ENCODE data around the gene U2AF1L4. TPM values are rescaled to one million over a fixed set of nuclear protein-coding genes. Genes with fewer than 3 reads are reported as not detected.

The U2AF1L4 gene
- total RNA-seq, 1 experiment from 2014 or later: 24.6 TPM

DNA sequence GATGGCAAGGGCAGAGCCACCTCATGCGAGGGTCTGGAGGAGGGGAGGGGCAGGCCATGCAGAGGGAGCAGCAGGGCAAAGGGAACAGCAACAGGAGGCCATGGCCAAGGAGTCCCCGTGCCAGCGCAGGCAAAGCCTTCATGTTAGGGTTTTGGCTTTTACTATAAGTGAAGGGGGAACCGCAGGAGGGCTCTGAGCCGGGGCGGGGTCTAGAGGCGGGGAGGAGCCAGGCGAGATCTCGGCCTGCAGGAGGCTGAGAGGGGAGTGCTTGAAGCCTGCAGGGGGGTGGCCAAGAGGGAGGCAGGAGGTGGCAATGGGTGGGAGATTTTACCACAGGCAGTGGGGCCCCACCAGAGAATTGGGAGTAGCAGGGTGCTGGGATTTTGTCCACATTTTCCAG, 36.4 kb upstream of the U2AF1L4 start:
- Mint-ChIP-seq H3K4me3 (ENCODE audit: unreplicated experiment) (no peak overlapping the region), H3K36me3 (ENCODE audit: insufficient read depth, unreplicated experiment) (peaks cover 5% of the 10 kb centered on the region), H3K27ac (ENCODE audit: unreplicated experiment) (no peak overlapping the region), H3K4me1 (ENCODE audit: low read depth, unreplicated experiment) (peaks cover 8% of the 10 kb centered on the region), H3K9me3 (ENCODE audit: unreplicated experiment) (no peaks in the 10 kb centered on the region), H3K27me3 (ENCODE audit: insufficient read depth, unreplicated experiment) (no peaks in the 10 kb centered on the region)
- no peaks in the 10 kb centered on the region for H3K9me3 ChIP-seq
- H3K4me3 ChIP-seq (ENCODE audit: low read depth, low read length): no peak overlapping the region
- H3K4me1 ChIP-seq: no peaks in the 10 kb centered on the region
- ChIA-PET CTCF (interaction anchor here (1.0 kb wide), 1 partner anchor 149 kb away, joined by 3 read pairs; no protein-coding TSS in a partner anchor), POLR2A (no interaction called here)
- no peak for TF ChIP-seq CTCF (IDR thresholded peaks at IDR 0.05; ENCODE audit: insufficient read depth in 1 of 2, low read depth in 1 of 2, low read length in 1 of 2, severe bottlenecking in 1 of 2, unreplicated experiment in 1 of 2)
- no peaks in the 10 kb centered on the region; the same call in 1 of the 2 replicates for H3K36me3 ChIP-seq (ENCODE audit: control insufficient read depth, insufficient read depth, low read length)
- intact Hi-C loops (cut with micrococcal nuclease; ENCODE audit: unreplicated experiment): no loop called here
- H3K27me3 ChIP-seq (replicated peaks; ENCODE audit: control insufficient read depth, insufficient read depth, low read length): no peaks in the 10 kb centered on the region
- no TSS peak for BruUV-seq (replicated peaks)
- no peak for DNase-seq

DNA sequence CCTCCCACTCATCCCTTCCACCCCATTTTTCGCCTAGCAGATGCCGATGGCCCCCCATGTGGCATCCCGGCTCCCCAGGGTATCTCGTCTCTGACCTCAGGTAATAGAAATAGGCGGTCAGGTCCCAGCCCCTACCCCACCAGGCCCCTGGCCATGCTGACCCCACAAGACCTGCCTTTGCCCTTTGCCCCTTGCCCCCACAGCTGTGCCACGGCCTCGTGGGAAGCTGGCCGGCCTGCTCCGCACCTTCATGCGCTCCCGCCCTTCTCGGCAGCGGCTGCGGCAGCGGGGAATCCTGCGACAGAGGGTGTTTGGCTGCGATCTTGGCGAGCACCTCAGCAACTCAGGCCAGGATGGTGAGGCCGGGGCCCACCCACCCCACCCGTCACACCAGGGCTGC, 35.5 kb upstream of the U2AF1L4 start:
- Mint-ChIP-seq H3K36me3 (ENCODE audit: insufficient read depth, unreplicated experiment) (peaks cover 5% of the 10 kb centered on the region), H3K27me3 (ENCODE audit: insufficient read depth, unreplicated experiment) (no peaks in the 10 kb centered on the region), H3K9me3 (ENCODE audit: unreplicated experiment) (no peaks in the 10 kb centered on the region), H3K4me1 (ENCODE audit: low read depth, unreplicated experiment) (peaks cover 8% of the 10 kb centered on the region), H3K27ac (ENCODE audit: unreplicated experiment) (no peak overlapping the region), H3K4me3 (ENCODE audit: unreplicated experiment) (no peak overlapping the region)
- intact Hi-C loops (cut with micrococcal nuclease; ENCODE audit: unreplicated experiment): no loop called here
- ChIA-PET POLR2A (interaction anchor here (0.6 kb wide), 1 partner anchor 62 kb away, joined by 5 read pairs; no protein-coding TSS in a partner anchor), CTCF (no interaction called here)
- no TSS peak for BruUV-seq (replicated peaks)
- Histone ChIP-seq H3K4me3 (ENCODE audit: low read depth, low read length) (no peak overlapping the region), H3K9me3 (no peaks in the 10 kb centered on the region), H3K27me3 (replicated peaks; ENCODE audit: control insufficient read depth, insufficient read depth, low read length) (no peaks in the 10 kb centered on the region), H3K4me1 (no peaks in the 10 kb centered on the region), H3K36me3 (ENCODE audit: control insufficient read depth, insufficient read depth, low read length) (no peaks in the 10 kb centered on the region; the same call in 1 of the 2 replicates)
- TF ChIP-seq CTCF (IDR thresholded peaks at IDR 0.05; ENCODE audit: insufficient read depth in 1 of 2, low read depth in 1 of 2, low read length in 1 of 2, severe bottlenecking in 1 of 2, unreplicated experiment in 1 of 2): no peak
- DNase-seq: no peak

- CTCF ChIA-PET: no interaction called here
Observed at GRCh38 chr19:35780058-35780457, 34.8 kb upstream of the U2AF1L4 start.

More at GRCh38 chr19:35780058-35780457, 34.8 kb upstream of the U2AF1L4 start:
- Mint-ChIP-seq H3K36me3 (ENCODE audit: insufficient read depth, unreplicated experiment) (peaks cover 8% of the 10 kb centered on the region), H3K4me3 (ENCODE audit: unreplicated experiment) (no peak overlapping the region), H3K9me3 (ENCODE audit: unreplicated experiment) (no peaks in the 10 kb centered on the region), H3K4me1 (ENCODE audit: low read depth, unreplicated experiment) (peaks cover 8% of the 10 kb centered on the region), H3K27me3 (ENCODE audit: insufficient read depth, unreplicated experiment) (no peaks in the 10 kb centered on the region), H3K27ac (ENCODE audit: unreplicated experiment) (no peak overlapping the region)
- intact Hi-C loops (cut with micrococcal nuclease; ENCODE audit: unreplicated experiment): no loop called here
- Histone ChIP-seq H3K36me3 (ENCODE audit: control insufficient read depth, insufficient read depth, low read length) (no peaks in the 10 kb centered on the region; the same call in 1 of the 2 replicates), H3K27me3 (replicated peaks; ENCODE audit: control insufficient read depth, insufficient read depth, low read length) (no peaks in the 10 kb centered on the region), H3K4me1 (no peaks in the 10 kb centered on the region), H3K9me3 (no peaks in the 10 kb centered on the region), H3K4me3 (ENCODE audit: low read depth, low read length) (no peak overlapping the region)
- TF ChIP-seq CTCF (IDR thresholded peaks at IDR 0.05; ENCODE audit: insufficient read depth in 1 of 2, low read depth in 1 of 2, low read length in 1 of 2, severe bottlenecking in 1 of 2, unreplicated experiment in 1 of 2): no peak
- POLR2A ChIA-PET: interaction anchor here (0.6 kb wide), 1 partner anchor 61 kb away, joined by 5 read pairs; no protein-coding TSS in a partner anchor
- DNase-seq: no peak
- BruUV-seq (replicated peaks): no TSS peak

All from Caco-2 (cell line).